LNCaP clone FGC (cell line): Measurements from ENCODE around the gene VAMP1.

ENCODE experiments used
- DNase-seq: peaks from one replicate; pipeline ENCODE4 v3.0.0-alpha.2; 2011; ENCODE audit warnings: low read depth
- H3K4me3 ChIP-seq: 2 replicates; pipeline ENCODE4 v1.5.1; 2011; ENCODE audit warnings: mild to moderate bottlenecking, low read depth, low read length, control low read depth
- CTCF ChIP-seq: IDR thresholded peaks from 2 replicates; pipeline ENCODE4 v1.5.1; 2012; ENCODE audit warnings: mild to moderate bottlenecking; ENCODE audit not compliant: control insufficient read depth, insufficient read depth; ENCODE audit errors: extremely low read depth

The VAMP1 gene

GRCh38 chr12:6461401-6462233 lies 8.9 kb downstream of the VAMP1 start:
- TF ChIP-seq CTCF = no peak
- no peak for DNase-seq
- no peak overlapping the region for H3K4me3 ChIP-seq

- no peak overlapping the region for H3K4me3 ChIP-seq
- no peak for TF ChIP-seq CTCF
These were observed 9.6 kb downstream of the VAMP1 start for GRCh38 chr12:6460751-6461371.

GRCh38 chr12:6459004-6459337 lies 11.5 kb downstream of the VAMP1 start:
- no peak overlapping the region for H3K4me3 ChIP-seq
- no peak for DNase-seq
- no peak for TF ChIP-seq CTCF

More at GRCh38 chr12:6460751-6461371, 9.6 kb downstream of the VAMP1 start:
- DNase-seq = no peak

GRCh38 chr12:6458281-6459003 lies 12.0 kb downstream of the VAMP1 start:
- no peak for TF ChIP-seq CTCF
- DNase-seq = no peak

GRCh38 chr12:6457220-6457945 lies 13.1 kb downstream of the VAMP1 start:
- no peak for DNase-seq
- no peak overlapping the region for H3K4me3 ChIP-seq
- TF ChIP-seq CTCF = no peak

More at GRCh38 chr12:6458281-6459003, 12.0 kb downstream of the VAMP1 start:
- no peak overlapping the region for H3K4me3 ChIP-seq

GRCh38 chr12:6452944-6453630 lies 17.4 kb downstream of the VAMP1 start:
- peak overlapping the region; percentile 64 for H3K4me3 ChIP-seq
- no peak for TF ChIP-seq CTCF
- DNase-seq = no peak
